SK-N-SH (cell line): ENCODE results near the gene CHAT. TPM values are rescaled to one million over a fixed set of nuclear protein-coding genes. Genes with fewer than 3 reads are reported as not detected.

Experiments
- CTCF ChIA-PET: fragments of 300-600, 350-600 bp; formaldehyde crosslinking; extraction: SDS; loops from one replicate; lab custom pipeline; 2021; lab: Yijun Ruan, JAX
- POLR2A ChIA-PET: fragments of 350-600 bp; sonication (Branson Sonifier 250); formaldehyde crosslinking; extraction: SDS; loops from one replicate; lab custom pipeline; 2020; ENCODE audit warnings: antibody characterized with exemption, inconsistent platforms; lab: Yijun Ruan, JAX
- DNase-seq: peaks from one replicate; pipeline ENCODE4 v3.0.0; 2012
- H2AFZ ChIP-seq: fragments of 200-600 bp; sonication (generic); 2 replicates; pipeline ENCODE4 v1.8.1; 2016; ENCODE audit warnings: antibody characterized with exemption, mild to moderate bottlenecking, low read depth
- H3F3A ChIP-seq: fragments of 200-600 bp; sonication (generic); replicated peaks from 2 replicates; pipeline ENCODE3; 2016; ENCODE audit warnings: antibody characterized with exemption, mild to moderate bottlenecking; ENCODE audit not compliant: insufficient read depth
- H3K27ac ChIP-seq, 2 experiments: fragments of 200-500 bp in 1 of 2; fragments of 200-600 bp in 1 of 2; sonication (Bioruptor generic) in 1 of 2; sonication (generic), shearing (Covaris generic) in 1 of 2; 2 replicates each; pipeline versions ENCODE4 v1.5.1 to v1.6.1; 2014 to 2016; ENCODE audit warnings: low read depth in 2 of 2, inconsistent platforms in 1 of 2, low read length in 1 of 2, mild to moderate bottlenecking in 1 of 2, mixed read lengths in 1 of 2
- H3K27me3 ChIP-seq: fragments of 200-600 bp; sonication (generic), shearing (Covaris generic); 2 replicates; pipeline ENCODE4 v1.6.1; 2016; ENCODE audit warnings: mixed run types; ENCODE audit not compliant: insufficient read depth
- H3K36me3 ChIP-seq, 2 experiments: fragments of 200-500 bp in 1 of 2; fragments of 200-600 bp in 1 of 2; sonication (Bioruptor generic) in 1 of 2; sonication (generic) in 1 of 2; replicated peaks in 1 of 2; 2 replicates each; pipeline versions ENCODE3 to v1.5.1; 2014 to 2016; ENCODE audit warnings: low read length in 1 of 2, mild to moderate bottlenecking in 1 of 2; ENCODE audit not compliant: insufficient read depth in 2 of 2, control insufficient read depth in 1 of 2
- H3K4me1 ChIP-seq, 2 experiments: fragments of 200-500 bp in 1 of 2; fragments of 200-600 bp in 1 of 2; sonication (Bioruptor generic) in 1 of 2; sonication (generic), shearing (Covaris generic) in 1 of 2; 2 replicates each; pipeline versions ENCODE4 v1.5.1 to v1.6.1; 2014 to 2016; ENCODE audit warnings: low read depth in 1 of 2, low read length in 1 of 2, mixed run types in 1 of 2; ENCODE audit not compliant: insufficient read depth in 2 of 2, control insufficient read depth in 1 of 2
- H3K4me2 ChIP-seq: fragments of 200-600 bp; sonication (generic), shearing (Covaris generic); 2 replicates; pipeline ENCODE4 v1.6.1; 2017; ENCODE audit warnings: mixed run types
- H3K4me3 ChIP-seq, 2 experiments: fragments of 200-500 bp in 1 of 2; fragments of 200-600 bp in 1 of 2; sonication (Bioruptor generic) in 1 of 2; sonication (generic), shearing (Covaris generic) in 1 of 2; 2 replicates each; pipeline versions ENCODE4 v1.5.1 to v1.8.1; 2014 to 2016; ENCODE audit warnings: low read depth in 2 of 2, inconsistent platforms in 1 of 2, low read length in 1 of 2, mild to moderate bottlenecking in 1 of 2, mixed read lengths in 1 of 2, moderate library complexity in 1 of 2
- H3K79me2 ChIP-seq: fragments of 200-600 bp; sonication (generic); 2 replicates; pipeline ENCODE4 v1.8.1; 2017; ENCODE audit warnings: mild to moderate bottlenecking; ENCODE audit not compliant: insufficient read depth
- H3K9ac ChIP-seq: fragments of 200-600 bp; sonication (generic); 2 replicates; pipeline ENCODE4 v1.6.1; 2017; ENCODE audit warnings: mixed run types
- H3K9me2 ChIP-seq: fragments of 200-600 bp; sonication (generic); 2 replicates; pipeline ENCODE4 v1.6.1; 2017; ENCODE audit warnings: mixed run types
- H3K9me3 ChIP-seq: fragments of 200-600 bp; sonication (generic); 2 replicates; pipeline ENCODE4 v1.6.1; 2017; ENCODE audit warnings: mixed run types, mild to moderate bottlenecking, moderate library complexity
- H4K20me1 ChIP-seq: fragments of 200-600 bp; sonication (generic); 2 replicates; pipeline ENCODE4 v1.6.1; 2017; ENCODE audit warnings: mild to moderate bottlenecking, mixed run types; ENCODE audit not compliant: insufficient read depth
- CHD2 ChIP-seq: fragments of 150-350 bp; IDR thresholded peaks from 2 replicates; pipeline ENCODE4 v1.6.1; 2018; ENCODE audit warnings: low read length; ENCODE audit not compliant: partially characterized antibody
- CTCF ChIP-seq: fragments of 200-600 bp; sonication (generic); IDR thresholded peaks from 2 replicates; pipeline ENCODE4 v1.6.1; 2017; ENCODE audit warnings: antibody characterized with exemption, mild to moderate bottlenecking, moderate library complexity
- ELF1 ChIP-seq: IDR thresholded peaks from 2 replicates; pipeline ENCODE4 v1.4.0; 2012
- EZH2phosphoT487 ChIP-seq: fragments of 200-600 bp; sonication (generic); IDR thresholded peaks from 2 replicates; pipeline ENCODE4 v1.6.1; 2017; ENCODE audit warnings: low read depth, mixed run types, mild to moderate bottlenecking, antibody characterized with exemption, moderate library complexity, borderline replicate concordance
- FOSL2 ChIP-seq: IDR thresholded peaks from 2 replicates; pipeline ENCODE4 v1.4.0; 2012; ENCODE audit warnings: low read depth, mild to moderate bottlenecking, moderate library complexity, borderline replicate concordance
- FOXJ3 ChIP-seq: sonication (generic); formaldehyde crosslinking; IDR thresholded peaks from 2 replicates; pipeline ENCODE4 v1.5.1; 2020; ENCODE audit warnings: mild to moderate bottlenecking, missing genetic modification reagents
- FOXM1 ChIP-seq: IDR thresholded peaks from 2 replicates; pipeline ENCODE4 v1.4.0; 2012; ENCODE audit warnings: low read depth, mild to moderate bottlenecking
- JUND ChIP-seq: IDR thresholded peaks from 2 replicates; pipeline ENCODE4 v1.4.0; 2012
- MAX ChIP-seq: IDR thresholded peaks from 2 replicates; pipeline ENCODE4 v1.4.0; 2012; ENCODE audit warnings: low read depth
- MXI1 ChIP-seq: IDR thresholded peaks from 2 replicates; pipeline ENCODE4 v1.6.1; 2012; ENCODE audit warnings: mild to moderate bottlenecking, low read depth, low read length, improper control_type of control experiment
- PBX3 ChIP-seq: IDR thresholded peaks from 2 replicates; pipeline ENCODE4; 2012
- POLR2AphosphoS5 ChIP-seq: IDR thresholded peaks from 2 replicates; pipeline ENCODE4 v1.6.1; 2012; ENCODE audit warnings: low read depth, low read length
- SIN3A ChIP-seq: IDR thresholded peaks from 2 replicates; pipeline ENCODE4 v1.6.1; 2012; ENCODE audit warnings: low read depth, mild to moderate bottlenecking, low read length, moderate library complexity, borderline replicate concordance
- SMC3 ChIP-seq: IDR thresholded peaks from 2 replicates; pipeline ENCODE4 v1.6.1; 2012; ENCODE audit warnings: low read depth, low read length, improper control_type of control experiment
- TCF12 ChIP-seq: IDR thresholded peaks from 2 replicates; pipeline ENCODE4 v1.4.0; 2012
- TEAD4 ChIP-seq: IDR thresholded peaks from 2 replicates; pipeline ENCODE4 v1.4.0; 2012; ENCODE audit warnings: mild to moderate bottlenecking, borderline replicate concordance; ENCODE audit not compliant: insufficient read depth
- USF2 ChIP-seq: fragments of 150-350 bp; IDR thresholded peaks from 2 replicates; pipeline ENCODE4 v1.6.1; 2017; ENCODE audit warnings: antibody characterized with exemption, low read length, low read depth, borderline replicate concordance
- YY1 ChIP-seq: IDR thresholded peaks from 2 replicates; pipeline ENCODE4 v1.4.0; 2012; ENCODE audit warnings: low read depth, mild to moderate bottlenecking
- WGBS: methylation state at CpG from one replicate; pipeline ENCODE4 v1.1.6; 2017; ENCODE audit warnings: low lambda C conversion rate; 5-methylcytosine and 5-hydroxymethylcytosine counted together
- polyA plus RNA-seq, 3 experiments: library from polyadenylated mRNA; depleted of rRNA; stranded (reverse); fragments of >200 nt; gene quantifications; 2 replicates each; pipeline ENCODE4 v1.2.3, GENCODE V29; 2012

The CHAT gene
- polyA plus RNA-seq, 1 of the 3 experiments (the other 2 are of a cell fraction): not detected

- TF ChIP-seq PBX3 (no peak), POLR2AphosphoS5 (no peak)
Observed at GRCh38 chr10:49610458-49611165, 3.2 kb upstream of the CHAT start (continued).

GRCh38 chr10:49611166-49611815 is 2.5 kb upstream of the CHAT start:
- Histone ChIP-seq H3K27me3 (no peaks in the 10 kb centered on the region; the same call in 1 of the 2 replicates), H4K20me1 (no peaks in the 10 kb centered on the region), H3K9me3 (no peaks in the 10 kb centered on the region), H3K4me3 (peak overlapping the region; percentile 54 to 58), H3K4me1 (peaks cover 0 to 52% of the 10 kb centered on the region in 2 experiments; a peak in 1 of 4 replicates), H3K4me2 (peak overlapping the region; percentile 70; the same call in 1 of the 2 replicates), H2AFZ (no peak overlapping the region), H3K9ac (no peak overlapping the region), H3K27ac (no peak overlapping the region), H3F3A (no peaks in the 10 kb centered on the region), H3K9me2 (no peaks in the 10 kb centered on the region), H3K36me3 (no peaks in the 10 kb centered on the region), H3K79me2 (no peaks in the 10 kb centered on the region)
- DNase-seq: no peak
- WGBS: 96% methylated on average over 52 of the region's 63 CpGs
- no peak for TF ChIP-seq USF2
- TF ChIP-seq CTCF: no peak
- TF ChIP-seq MXI1: no peak
- TF ChIP-seq TCF12: no peak
- TF ChIP-seq ELF1: no peak
- TF ChIP-seq MAX: no peak
- TF ChIP-seq EZH2phosphoT487: no peak
- no peak for TF ChIP-seq JUND
- no peak for TF ChIP-seq FOSL2
- TF ChIP-seq SIN3A: no peak
- no peak for TF ChIP-seq FOXM1
- no peak for TF ChIP-seq TEAD4
- TF ChIP-seq YY1: no peak
- TF ChIP-seq SMC3: no peak
- TF ChIP-seq PBX3: no peak
- TF ChIP-seq CHD2: no peak
- no peak for TF ChIP-seq FOXJ3 (CRISPR knock-in tag)
- ChIA-PET POLR2A (no interaction called here), CTCF (no interaction called here)
